A375 (cell line): ENCODE measurements around the gene PINLYP. TPM values are rescaled to one million over a fixed set of nuclear protein-coding genes. Genes with fewer than 3 reads are reported as not detected.

Experiments used
- total RNA-seq: library from RNA; depleted of rRNA; stranded (reverse); fragments of >200 nt; shearing (Covaris generic); gene quantifications from 2 replicates; pipeline ENCODE4 v1.2.3, GENCODE V29; 2014; rRNA removed

The PINLYP gene
- 0.61 TPM in 1 of 2 replicates, not detected in the other for total RNA-seq

GRCh38 chr19:43575156-43575950 is at the start of gene PINLYP, which contains the start of gene XRCC1:
Gene PINLYP (plus strand): TSS chr19:43575801. CDS start chr19:43577192, 1,391 bp downstream.
Gene XRCC1 (minus strand): TSS chr19:43575527. CDS start chr19:43575458, 69 bp downstream.

GRCh38 chr19:43526884-43527859 is 48.4 kb upstream of the PINLYP start, which contains the start of gene ETHE1:
Gene ETHE1 (minus strand): TSS chr19:43527201. CDS start chr19:43527177, 24 bp downstream.

DNA sequence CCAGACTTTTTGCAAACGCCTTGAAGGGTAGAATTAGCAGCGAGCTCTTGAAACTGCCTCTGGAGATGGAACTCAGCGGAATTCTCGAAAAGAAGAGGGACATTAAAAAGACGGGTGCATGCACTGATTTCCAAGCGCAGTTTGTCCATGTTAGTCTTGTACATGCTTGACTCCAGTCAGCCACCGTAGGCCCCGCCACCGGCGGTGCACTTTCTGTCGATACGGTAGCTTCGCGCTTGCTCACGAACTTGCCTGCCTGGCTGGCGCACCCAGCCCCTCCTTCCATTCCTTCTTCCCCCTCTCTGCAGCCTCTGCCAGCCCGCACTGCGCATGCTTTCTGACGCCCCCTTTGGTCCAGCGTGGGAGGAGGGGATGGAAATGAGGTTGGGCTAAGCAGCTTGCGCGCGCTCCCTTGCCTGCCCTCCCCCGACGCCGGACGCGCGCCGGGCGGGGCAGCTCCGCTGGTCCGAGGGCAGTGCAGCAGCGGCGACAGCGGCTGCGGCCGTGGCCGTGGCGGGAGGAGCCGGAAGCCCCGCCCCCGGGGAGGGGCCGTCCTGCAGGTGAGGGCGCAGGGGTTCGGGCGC is 42.5 kb upstream of the PINLYP start, which contains the start of gene ZNF575:
Gene ZNF575, plus strand, starts transcription at position 227 of the 584 bp plus-strand sequence. CDS start 1,235 bp downstream, outside the sequence.

DNA sequence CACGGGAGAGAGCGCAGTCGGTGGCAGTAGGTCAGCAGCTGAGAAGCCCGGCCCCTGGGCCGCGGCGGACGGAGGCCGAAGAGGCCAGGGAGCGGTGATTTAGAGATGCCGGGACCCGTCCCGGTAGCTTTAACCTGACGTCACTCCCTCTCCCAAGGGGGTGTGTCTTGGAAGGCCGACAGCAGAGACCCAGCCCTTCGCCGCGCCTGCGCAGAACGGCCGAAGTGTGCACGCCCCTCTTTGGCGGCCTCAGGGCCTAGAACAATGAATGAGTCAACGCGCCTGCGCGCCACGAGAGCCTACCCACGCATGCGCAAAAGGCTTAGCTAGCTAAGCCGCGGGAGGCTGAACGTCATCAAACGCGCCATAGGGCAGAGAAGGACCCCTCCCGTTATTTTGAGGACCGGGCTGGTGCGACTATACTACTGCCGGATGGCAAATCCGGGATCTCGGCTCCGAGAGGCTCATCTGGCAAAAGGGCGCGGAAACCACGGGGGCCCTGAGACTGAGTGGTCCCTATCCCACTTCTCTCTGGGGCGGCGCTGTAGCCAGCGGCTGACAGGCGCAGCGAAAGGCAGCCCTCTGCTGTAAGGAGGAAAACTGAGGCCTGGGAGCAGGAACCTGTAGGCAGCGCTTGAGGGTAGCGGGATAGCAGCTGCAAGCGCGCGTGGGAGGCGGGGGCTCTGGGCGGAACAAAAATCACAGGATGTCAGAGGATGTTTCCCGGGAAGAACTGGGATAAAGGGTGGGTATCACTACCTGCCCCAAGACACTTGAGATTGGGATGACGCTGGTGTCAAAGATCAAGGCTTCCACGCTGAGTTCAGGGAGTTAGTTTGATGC is 20.6 kb downstream of the PINLYP start, which contains the start of the genes IRGQ and ZNF576:
Gene IRGQ, minus strand, starts transcription at position 136 of the 843 bp plus-strand sequence. CDS start 796 bp downstream, outside the sequence.
Gene ZNF576, plus strand, starts transcription at position 597 of the 843 bp plus-strand sequence. CDS start 514 bp downstream, outside the sequence.

DNA sequence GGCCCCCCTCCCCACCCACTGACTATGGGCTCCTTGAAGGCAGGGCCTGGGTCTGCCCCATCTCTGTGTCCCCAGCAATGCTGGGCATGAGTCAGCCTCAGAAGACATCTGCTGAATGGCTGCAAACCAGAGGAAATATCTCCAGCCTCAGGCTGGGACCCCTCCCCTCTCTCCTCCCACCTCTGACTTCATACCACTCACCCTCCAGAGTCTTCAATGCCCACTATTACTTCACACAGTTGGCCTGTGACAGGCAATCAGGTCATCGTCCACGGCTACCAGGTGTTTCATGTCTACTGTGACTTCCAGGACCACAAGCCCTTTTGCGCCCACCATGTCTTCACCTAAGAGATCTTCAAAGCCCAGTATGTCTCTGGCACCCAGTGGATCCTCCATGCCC is 36.2 kb downstream of the PINLYP start, which contains the start of gene SRRM5:
Gene SRRM5, plus strand, starts transcription at position 301 of the 400 bp plus-strand sequence. Its CDS starts 34 bp downstream, at position 335.

GRCh38 chr19:43619262-43620060 is 43.9 kb downstream of the PINLYP start, which contains the start of gene ZNF428:
Gene ZNF428 (minus strand): TSS chr19:43619629. CDS start chr19:43614304, 5,325 bp downstream.

Other genes with a start within 250 kb of the PINLYP start
- gene CD177, start 222.1 kb upstream of the PINLYP start, total RNA-seq, result 0.13 TPM in 1 of 2 replicates, not detected in the other
- gene TEX101, start 160.9 kb upstream of the PINLYP start, total RNA-seq, result not detected in 2 replicates
- gene LYPD3, start 110.2 kb upstream of the PINLYP start, total RNA-seq, result 0.85 and 0.94 TPM in 2 replicates
- 29.5 and 31.4 TPM in 2 replicates for gene PHLDB3, start 71.1 kb upstream of the PINLYP start, total RNA-seq
- 99.7 and 124 TPM in 2 replicates for gene ETHE1, start 48.6 kb upstream of the PINLYP start, total RNA-seq
- gene ZNF575, start 42.6 kb upstream of the PINLYP start, total RNA-seq, result 0.11 TPM in 1 of 2 replicates, not detected in the other
- gene XRCC1, start 274 bp upstream of the PINLYP start, total RNA-seq, result 47.6 and 63.8 TPM in 2 replicates
- 9.4 and 10.5 TPM in 2 replicates for gene IRGQ, start 20.3 kb downstream of the PINLYP start, total RNA-seq
- 10.3 and 12.9 TPM in 2 replicates for gene ZNF576, start 20.8 kb downstream of the PINLYP start, total RNA-seq
- gene SRRM5, start 36.3 kb downstream of the PINLYP start, total RNA-seq, result 0.29 and 0.30 TPM in 2 replicates
- gene ZNF428, start 43.8 kb downstream of the PINLYP start, total RNA-seq, result 57.5 and 59.0 TPM in 2 replicates
- 99.5 and 105 TPM in 2 replicates for gene CADM4, start 64.0 kb downstream of the PINLYP start, total RNA-seq
- 139 and 147 TPM in 2 replicates for gene PLAUR, start 94.4 kb downstream of the PINLYP start, total RNA-seq
- not detected in 2 replicates for gene IRGC, start 140.3 kb downstream of the PINLYP start, total RNA-seq
- 38.7 and 44.1 TPM in 2 replicates for gene SMG9, start 179.2 kb downstream of the PINLYP start, total RNA-seq
- 150 and 157 TPM in 2 replicates for gene KCNN4, start 205.2 kb downstream of the PINLYP start, total RNA-seq
- gene LYPD5, start 226.6 kb downstream of the PINLYP start, total RNA-seq, result 1.0 and 4.5 TPM in 2 replicates